Activated T-helper 1 cell treated with Interleukin-2 at 50 U/mL for 16 hours (primary cell): ENCODE results near the gene PCDH9.
"Not testable (repeated sequence)": the region's sequence is repeated elsewhere in the genome, so short reads cannot be mapped to it uniquely, and the experiment has no call there.

Source experiments
- DNase-seq: peaks from one replicate; pipeline ENCODE4 v3.0.0-alpha.2; 2020; ENCODE audit warnings: low read depth

The PCDH9 gene

DNA sequence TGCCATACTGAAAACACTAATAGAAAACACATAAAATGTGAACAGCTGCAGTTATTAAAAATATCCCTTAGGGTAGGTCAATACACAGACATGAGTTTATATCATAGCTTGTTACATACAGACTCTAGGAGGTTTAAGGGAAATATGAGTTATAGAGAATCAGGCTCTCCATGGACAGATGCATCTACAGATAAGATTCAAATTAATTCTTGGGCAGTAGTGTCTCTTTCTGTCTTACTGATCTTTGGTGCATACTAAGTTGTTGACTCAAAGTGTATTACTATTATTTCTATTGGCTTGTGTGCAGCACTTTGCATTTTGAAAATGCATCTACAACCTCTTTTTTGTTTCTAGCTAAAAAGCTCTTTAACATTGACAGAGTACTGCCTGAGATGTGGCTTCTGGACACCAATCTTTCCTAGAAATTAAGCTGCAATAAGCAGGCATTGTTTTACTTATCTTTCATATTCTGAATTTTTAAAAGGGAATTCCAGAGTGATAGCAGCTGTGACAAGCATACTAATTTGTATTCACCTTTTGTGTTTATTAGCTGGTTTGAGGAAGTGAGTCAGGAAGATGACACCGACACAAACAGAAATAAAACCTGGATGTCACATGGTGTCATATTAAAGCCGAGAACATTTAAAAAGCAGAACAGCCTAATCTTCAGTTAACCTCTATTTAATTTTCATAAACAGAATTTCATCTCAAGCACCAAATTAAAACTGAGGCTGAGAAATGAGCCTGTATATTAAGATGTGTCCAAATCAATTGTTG lies 399.0 kb downstream of the PCDH9 start:
- no peak for DNase-seq

DNA sequence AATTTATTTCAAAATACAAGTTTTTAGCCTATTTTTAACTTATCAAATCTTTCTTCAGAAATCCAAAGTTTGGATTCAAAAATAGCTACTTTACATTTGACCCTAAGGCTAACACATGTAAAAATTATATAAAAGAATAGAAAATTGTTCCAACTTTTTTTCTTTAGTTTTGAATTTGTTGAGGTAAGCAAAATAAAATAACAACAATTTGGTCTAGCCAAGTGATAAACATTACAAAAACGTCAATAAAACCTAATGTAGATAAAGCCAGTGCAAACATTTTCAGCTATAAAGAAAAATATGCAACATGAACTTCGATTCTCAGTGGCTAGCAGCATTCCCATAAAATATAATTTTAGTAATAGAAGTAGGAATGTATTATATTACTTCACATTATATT lies 400.3 kb downstream of the PCDH9 start:
- DNase-seq, result no peak

DNA sequence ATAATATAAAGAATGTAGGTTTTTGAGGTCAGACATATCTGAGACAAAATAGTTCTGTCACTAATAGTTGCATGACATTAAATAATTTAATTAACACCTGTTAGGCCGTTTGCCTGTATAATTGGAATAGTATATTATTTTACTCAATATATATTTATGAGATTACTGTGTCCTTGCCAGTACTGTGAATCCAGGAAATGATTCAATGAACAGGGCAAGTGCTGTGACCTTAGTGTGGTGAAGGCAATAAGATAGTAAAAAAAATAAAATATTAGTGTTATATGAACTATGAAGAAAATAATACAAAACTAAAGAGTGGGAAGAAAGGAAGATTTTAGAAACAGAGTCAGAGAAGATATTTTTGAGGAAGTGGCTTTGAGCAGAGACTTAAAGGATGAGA lies 403.7 kb downstream of the PCDH9 start:
- no peak for DNase-seq

DNA sequence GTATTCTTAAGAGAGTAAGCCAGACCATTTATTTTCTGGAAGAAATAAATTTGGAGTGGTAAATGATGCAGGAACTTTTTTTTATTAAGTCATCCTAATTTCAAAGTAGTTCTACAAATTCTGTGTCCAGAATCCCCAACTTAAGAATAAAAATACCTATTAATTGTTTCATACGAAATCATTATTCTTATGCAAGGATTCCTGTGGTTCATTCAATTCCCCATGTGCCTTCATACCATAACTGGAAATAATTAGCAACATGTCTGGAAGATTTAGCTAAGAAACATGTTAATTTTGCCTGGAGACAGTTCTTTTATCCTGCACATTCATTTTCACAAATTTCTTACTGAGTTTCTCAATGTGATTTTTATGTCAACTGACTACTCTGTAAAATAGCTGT lies 408.6 kb downstream of the PCDH9 start:
- DNase-seq, result no peak

DNA sequence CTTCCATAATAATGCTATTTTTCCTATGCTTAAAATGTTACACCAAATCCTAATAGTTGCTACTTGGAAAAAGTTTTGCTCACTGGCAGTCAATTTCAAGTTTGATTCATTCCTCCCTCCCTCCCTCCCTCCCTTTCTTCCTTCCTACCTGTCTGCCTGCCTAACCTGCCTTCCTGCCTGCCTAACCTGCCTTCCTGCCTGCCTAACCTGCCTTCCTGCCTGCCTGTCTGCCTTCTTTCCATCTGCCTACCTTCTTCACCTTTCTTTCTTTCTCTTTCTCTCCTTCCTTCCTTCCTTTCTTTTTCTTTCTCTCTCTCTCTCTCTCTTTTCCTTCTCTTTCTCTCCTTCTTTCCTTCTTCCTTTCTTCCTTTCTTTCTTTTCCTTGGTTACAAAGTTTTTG lies 418.7 kb downstream of the PCDH9 start:
- no peak for DNase-seq

DNA sequence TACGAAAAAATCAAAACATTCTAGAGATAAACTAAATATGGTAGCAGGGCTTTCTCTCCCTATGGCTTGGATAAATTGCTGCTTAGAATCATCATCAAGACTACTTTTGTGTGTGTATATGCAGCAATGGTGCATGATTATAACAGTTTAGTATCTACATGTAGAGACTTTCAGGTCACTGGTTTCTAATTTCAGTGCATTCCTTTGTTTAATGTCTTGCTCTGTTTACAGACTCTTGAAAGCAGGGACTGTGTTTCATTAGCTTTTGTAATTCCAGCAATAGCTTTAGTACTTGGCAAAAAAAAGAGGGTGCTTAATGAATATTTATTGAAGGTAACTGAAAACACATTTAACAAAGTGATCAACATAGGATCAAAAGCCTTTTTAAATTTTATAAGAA lies 420.7 kb downstream of the PCDH9 start:
- DNase-seq, result no peak

DNA sequence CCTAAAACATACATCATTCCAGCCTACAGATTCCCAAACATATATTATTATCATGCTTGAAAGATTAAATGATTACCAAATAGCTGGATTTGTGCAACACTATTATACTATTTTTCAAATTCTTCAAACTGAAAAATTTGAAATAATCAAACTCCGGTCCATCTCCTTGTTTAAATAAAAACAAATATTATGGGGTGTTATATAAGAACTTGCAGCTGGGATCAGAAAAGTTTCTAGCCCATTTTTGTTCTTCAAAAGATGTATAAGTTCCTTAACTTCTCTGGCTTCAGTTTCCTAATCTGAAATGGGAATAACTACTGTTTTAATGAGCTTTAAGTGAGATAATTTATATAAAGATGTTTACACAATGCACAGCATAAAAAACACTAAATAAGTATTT lies 422.9 kb downstream of the PCDH9 start:
- no peak for DNase-seq

DNA sequence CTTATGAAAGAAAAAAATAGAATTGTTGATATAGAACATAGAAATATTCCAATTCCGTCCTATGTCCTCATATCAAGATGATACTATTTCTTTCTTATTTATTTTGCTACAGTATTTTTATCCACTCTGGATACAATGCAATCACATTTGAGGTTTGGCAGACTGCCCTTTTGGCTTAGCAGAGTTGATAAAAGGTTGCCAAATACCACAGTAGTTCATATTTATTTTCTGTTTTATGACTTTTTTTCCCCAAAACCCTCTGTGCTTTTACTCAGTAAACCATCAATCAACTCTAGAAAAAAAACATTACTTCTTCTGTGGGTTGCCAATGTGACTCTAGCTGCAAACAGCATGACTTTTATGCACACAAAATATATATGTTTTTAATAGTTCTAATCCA lies 424.5 kb downstream of the PCDH9 start:
- no peak for DNase-seq

DNA sequence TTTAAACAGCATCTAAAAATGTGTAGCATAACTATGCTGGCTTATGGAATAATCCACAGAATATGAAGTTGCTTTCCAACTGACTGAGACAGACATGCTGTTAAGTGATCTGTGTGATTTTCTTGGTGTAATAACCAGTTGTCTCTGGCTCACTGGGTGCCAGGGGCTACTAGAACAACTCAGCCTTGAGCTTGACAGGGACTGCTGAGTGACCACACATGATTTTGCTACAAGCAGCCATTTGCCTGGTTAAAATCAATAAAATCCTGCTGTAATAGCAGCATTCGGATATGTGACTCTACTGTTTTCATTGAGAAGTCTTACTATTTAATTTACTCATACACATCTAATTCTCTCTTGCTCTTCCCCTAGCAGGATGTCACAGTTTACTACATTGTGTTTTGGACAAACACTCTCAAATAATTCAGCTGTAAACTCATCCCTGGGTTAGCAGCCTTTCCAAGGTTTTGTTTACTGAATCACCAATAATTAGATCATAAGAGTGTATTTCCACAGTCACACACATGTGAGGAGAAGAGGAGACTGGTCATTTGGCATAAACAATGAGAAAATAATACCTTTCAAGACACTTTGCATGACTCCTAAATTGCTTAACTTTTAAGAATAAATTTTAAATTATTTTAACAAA lies 426.2 kb downstream of the PCDH9 start:
- no peak for DNase-seq

DNA sequence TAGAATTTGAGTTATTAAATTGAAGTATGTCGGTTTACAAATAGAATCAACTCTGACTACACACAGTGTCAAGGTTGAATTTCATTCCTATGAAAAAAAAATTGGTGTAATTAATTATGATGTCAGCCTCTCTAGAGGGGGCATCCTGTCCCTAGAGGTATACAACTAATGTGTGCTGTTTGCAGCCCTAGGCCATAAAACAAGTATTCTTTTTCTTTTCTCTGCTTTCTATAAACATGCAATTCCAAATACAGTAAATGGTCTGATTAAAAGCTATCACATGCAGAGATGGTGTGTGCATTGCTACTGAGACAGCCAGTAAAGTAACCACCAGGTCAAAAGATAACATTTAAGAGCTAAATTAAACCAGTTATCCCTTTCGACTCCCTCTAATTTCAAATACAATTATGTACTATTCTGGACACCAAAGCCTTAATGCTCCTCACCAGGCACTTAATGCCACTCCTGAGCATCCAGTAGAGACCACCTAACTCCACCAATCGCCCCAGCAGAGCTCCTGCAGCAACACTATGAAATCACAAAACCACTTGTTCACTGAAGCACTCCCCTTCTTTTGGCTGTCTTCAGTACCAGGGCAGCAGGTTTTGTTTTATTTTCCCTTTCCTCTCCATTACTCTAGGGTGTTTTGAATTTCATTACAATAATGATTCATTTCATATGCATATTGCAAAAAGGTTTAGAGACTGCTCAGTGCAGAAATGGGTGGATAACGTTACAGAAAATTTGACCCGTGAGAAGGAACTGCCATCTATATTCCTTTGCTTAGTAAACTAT lies 426.9 kb downstream of the PCDH9 start:
- no peak for DNase-seq

DNA sequence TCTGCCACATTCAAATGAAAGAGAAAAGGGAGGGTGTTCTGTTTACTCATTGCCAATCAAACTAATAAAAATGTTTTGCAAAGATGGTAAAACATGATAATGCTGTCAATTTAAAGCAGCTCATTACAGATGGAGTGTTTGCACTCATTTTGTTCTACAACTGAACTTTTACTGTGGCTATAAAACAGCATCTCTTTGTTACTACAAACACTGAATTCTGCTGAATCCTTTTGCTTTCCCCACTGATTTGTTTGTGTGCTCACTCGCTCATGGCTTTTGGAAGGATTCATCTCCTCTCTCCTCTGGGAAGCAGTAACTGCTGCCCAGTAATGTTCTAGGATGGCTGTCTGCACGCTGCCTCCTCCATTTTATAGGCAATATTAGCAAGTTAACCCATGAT lies 434.5 kb downstream of the PCDH9 start:
- DNase-seq, result no peak

DNA sequence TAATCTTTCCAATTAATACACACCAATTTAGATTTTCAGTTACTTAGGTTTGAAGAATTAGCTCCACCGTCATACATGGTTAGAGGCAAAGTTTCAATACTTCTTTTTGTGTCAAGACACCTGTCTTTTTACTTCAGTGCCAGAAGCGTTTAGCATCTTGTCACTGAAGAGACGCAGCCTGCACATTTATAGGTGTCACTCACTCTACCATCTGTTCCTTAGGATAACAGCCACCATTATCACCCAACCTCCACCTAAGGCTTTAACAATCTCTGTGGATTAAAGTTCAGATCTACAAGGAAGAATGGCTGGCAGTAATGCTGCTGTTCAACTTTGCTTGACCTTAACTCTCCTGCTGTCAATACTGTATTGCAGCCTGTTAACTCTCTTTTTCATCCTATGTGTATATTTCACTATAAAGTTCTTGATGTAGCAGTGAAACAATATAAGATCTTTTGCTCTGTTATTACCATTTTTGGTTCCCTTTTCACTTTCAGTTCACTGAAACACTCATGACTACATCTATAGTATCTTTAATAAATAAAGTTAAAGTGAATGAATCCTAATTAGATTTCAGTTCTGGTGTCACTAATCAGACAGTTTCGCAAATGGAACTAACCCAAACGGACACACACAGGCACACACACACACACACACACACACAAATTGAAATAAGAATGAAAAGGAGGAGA lies 435.6 kb downstream of the PCDH9 start:
- no peak for DNase-seq

DNA sequence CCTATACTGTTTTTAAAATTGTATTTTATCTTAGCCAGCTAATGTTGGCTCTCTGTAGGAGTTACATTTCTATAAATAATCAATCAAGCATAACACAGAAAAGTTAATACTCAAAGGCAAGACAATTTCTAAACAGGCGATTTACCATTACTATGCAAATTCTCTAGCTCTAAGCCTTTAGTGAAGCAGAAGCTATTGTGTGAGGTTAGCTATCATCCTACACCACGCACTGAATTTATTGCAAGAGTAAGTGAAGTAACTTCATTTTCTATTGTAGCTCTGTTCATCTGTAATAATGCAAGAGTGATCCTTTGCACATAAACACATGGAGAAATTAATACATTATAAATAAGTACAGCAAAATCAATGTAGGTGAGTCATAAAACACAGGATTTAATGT lies 439.3 kb downstream of the PCDH9 start:
- DNase-seq, result no peak

DNA sequence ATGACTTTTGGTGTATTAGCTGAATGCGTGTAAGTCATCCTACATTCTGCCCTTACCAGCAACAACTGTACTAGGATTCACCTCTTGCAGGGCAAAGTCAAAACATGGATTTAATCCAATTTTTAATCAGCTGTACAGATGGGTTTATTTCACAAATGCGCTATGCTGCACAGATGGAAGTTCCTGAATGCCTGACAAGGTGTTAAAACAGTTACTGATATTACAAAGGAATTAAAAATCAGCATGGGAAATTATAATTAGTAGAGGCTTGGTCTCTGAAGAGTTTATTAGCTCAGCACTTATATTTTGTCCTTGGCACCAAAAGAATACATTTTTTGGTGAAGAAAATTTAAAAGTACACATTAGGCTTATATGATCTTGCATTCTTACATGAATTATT lies 448.9 kb downstream of the PCDH9 start:
- DNase-seq, result no peak

DNA sequence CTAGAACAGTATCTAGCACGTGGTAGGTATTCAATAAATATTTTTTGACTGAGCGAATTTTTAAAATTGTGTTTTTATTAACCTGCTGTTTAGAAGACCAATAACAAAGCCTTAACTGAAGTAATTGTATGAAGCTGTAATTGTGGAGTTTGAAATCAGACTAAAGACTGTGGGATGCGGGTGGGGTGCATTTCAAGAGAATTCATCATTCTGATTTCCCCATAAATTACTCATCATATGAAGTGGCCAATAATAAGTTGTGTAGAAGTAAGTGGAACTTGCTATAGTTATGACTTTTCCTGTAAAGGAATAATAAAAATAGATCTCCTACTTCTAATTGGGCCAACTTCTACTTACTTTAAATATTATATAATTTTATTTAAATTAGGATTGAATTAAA lies 449.3 kb downstream of the PCDH9 start:
- DNase-seq, result no peak

DNA sequence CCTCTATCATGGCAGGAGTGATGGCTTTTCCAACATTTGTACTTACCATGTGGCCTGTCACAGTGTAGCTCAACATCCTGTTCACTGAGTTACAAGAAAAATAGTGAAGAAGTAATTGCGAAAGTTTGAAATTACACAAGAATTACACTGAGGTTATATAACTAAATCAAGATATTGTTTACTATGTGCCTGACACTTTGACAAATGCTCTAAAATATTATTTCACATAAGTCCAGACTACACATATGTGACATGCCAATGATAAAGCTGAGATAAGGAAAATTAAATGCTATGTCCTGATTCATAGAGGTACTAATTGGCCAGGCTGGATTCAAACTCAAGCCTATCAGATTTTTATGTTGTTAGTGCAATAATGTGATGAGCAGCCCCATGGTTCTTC lies 451.7 kb downstream of the PCDH9 start:
- no peak for DNase-seq

DNA sequence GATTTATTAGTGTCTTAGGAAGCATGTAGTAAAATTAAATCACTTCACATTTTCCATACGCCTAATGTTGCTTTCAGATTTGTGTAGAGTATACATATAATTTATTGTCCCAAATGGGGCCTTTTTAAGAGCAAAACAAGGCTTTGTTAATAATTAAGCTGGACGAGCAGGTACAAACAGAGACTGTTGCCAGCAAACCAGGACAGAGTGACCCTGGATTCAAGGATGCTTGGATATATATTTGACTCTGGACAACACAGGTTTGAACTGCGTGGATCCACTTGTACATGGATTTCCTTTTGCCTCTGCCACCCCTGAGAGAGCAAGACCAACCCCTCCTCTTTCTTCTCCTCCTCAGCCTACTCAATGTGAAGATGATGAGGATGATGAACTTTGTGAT lies 454.9 kb downstream of the PCDH9 start:
- DNase-seq, result no peak

DNA sequence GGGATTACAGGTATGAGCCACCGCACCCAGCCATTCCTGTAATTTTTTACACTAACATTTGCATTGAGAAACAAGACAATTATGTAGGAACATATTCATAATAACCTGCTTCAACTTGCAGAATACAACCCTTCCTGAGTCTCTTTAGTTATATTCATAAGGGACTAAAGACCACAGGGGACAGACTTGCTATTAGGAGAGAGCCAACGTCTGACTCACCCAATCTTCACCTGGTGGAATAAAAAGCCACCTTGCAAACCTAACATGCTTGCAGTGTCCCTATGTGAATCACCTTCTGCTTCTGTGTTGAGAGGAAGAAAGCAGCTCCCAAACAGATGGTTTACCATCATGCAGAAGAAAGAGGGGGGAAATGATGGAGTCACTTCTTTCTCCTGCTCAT lies 456.1 kb downstream of the PCDH9 start:
- no peak for DNase-seq

DNA sequence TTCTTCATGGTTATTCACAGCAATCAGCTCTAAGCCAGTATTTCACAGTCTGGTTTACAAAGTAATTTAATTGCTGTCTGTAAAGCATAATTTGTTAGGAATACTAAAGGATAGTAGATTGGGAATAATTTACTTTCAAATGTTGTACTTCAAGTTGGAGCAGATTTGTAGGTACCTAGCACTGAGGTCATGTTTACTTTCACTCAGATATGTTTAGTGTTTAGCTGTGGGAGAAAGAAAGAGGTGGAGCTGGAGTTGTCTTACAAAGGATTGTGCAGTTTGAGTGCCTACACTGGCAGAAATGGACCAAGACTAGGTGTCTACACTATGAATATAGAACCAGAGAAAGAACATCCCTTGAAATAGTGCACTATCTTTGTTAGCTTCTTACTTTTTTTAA lies 464.6 kb downstream of the PCDH9 start:
- DNase-seq, result no peak

DNA sequence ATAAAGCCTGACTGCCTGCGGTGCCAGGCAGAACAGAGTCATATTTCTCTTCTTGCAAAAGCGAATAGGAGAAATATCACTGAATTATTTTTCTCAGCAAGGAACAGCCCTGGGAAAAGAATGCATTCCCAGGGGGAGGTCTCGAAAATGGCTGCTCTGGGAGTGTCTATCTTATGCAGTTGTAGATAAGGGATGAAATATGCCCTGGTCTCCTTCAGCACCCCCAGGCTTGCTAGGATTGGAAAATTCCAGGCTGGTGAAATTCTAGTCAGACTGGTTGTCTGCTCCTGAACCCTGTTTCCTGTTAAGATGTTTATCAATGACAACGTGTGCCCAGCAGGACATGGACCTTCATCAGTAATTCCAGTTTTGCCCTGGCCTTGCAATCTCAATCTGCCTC lies 469.5 kb downstream of the PCDH9 start:
- DNase-seq, result not testable (repeated sequence)

DNA sequence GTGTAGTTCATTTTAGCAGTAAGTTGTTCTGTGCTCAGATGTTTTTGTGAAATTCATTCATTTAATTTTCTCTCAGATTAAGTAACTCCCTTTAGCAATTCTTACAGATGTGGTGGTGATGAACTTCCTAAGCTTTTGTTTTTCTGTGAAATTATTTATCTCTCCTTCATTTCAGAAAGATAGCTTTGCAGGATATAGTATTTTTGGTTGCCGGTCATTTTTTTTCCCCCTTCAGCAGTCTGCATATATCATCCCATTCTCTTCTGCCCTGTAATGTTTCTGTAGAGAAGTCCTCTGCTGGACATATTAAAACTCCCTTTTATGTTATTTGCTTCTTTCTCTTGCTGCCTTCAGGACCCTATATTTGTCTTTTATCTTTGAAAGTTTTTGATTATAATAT lies 470.2 kb downstream of the PCDH9 start:
- DNase-seq, result no peak

DNA sequence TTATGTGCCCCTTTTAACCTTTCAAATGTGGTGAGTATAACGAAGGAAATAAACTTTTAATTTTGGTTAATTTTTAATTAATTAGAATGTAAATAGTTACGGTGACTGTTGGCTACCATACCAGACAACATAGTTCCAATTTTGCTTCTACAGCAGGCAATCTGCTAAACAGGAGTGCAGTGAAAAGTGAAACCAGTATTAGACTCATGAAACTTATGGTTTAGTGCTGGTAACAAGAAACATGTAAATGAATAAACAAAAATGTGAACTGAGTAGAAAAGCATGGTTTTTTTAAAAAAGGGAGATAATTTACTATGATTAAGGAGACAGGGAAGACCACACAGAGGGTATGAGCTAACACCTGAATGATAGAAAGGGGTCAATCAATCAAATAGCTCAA lies 478.4 kb downstream of the PCDH9 start:
- no peak for DNase-seq

DNA sequence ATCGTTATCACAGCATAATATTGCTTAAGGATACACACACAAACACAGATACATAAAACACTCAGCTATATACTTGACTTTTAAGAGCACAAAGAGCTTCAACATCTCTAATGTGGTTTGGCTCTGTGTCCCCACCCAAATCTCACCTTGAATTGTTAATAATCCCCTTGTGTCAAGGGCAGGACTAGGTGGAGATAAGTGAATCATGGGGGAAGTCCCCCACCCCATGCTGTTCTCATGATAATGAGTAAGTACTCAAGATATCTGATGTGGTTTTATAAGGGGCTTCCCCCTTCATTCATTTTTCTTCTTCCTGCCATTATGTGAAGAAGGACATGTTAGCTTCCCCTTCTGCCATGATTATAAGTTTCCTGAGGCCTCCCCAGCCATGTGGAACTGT lies 481.4 kb downstream of the PCDH9 start:
- DNase-seq, result no peak
